Measurements from ENCODE around the gene ASB10. TPM values are rescaled to one million over a fixed set of nuclear protein-coding genes. Genes with fewer than 3 reads are reported as not detected.

Gene ASB10
- total RNA-seq, 3 donors from 2014 or later (not counting 1 experiment from before 2014, with no cell fraction given), result not detected

DNA sequence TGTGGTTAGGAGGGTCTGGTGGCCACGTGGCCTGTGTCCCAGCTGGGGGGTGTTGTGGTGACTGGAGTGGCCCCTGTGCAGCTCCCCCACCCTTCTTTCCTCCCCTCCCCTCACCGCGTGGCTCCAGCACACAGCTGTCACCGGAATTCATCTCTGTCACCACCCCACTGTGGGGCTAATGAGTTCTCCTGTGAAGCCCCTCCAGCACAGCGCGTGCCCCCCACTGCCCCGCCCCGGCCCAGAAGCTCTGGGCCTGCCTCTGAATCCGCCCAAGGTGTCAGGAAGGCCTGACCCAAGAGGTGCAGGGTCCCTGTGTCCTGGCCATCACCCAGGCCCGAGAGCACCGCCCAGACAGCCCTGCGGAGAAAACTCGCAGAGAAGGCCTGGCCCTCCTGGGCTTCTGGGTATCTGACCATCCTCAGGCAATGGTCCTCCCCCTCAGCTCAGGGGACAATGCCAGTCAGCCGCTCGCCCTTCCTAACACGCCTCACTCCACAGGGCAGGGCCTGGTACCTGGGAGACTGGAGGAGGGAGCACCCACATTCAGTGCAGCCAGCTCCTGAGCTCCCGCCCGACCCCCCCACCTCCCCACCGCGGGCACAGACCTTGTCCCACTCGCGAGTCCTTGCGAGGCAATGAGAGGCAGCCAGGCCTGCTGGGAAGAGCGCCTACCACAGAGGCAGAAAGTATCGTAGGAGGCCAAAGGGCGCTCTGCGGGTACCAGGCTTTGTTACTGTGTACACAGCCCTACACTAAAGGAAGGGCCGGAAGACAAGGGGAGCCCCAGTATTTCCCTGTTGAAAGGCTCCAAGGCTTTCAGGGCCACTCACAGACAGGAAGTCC is 57.7 kb downstream of the ASB10 start:
- ATAC-seq, result no peak
- intact Hi-C loops (cut with micrococcal nuclease), result no loop called here
- 91% methylated on average over 27 of the region's 28 CpGs for WGBS (ENCODE audit: insufficient coverage)
- no peak overlapping the region for H3K27ac Mint-ChIP-seq
- H3K4me1 Mint-ChIP-seq, result no peaks in the 10 kb centered on the region
- H3K27me3 Mint-ChIP-seq (ENCODE audit: low read depth in 2 of 2), result no peaks in the 10 kb centered on the region
- no peaks in the 10 kb centered on the region for H3K36me3 Mint-ChIP-seq
- no peaks in the 10 kb centered on the region for H3K4me1 ChIP-seq (ENCODE audit: control insufficient read depth, insufficient read depth, low read length)
- no peaks in the 10 kb centered on the region for H3K9me3 ChIP-seq (ENCODE audit: control insufficient read depth, insufficient read depth, low read length)
- no peak overlapping the region for H3K4me3 Mint-ChIP-seq
- no peak for DNase-seq
- H3K9me3 Mint-ChIP-seq, result no peaks in the 10 kb centered on the region
- TF ChIP-seq, protein P1, sequence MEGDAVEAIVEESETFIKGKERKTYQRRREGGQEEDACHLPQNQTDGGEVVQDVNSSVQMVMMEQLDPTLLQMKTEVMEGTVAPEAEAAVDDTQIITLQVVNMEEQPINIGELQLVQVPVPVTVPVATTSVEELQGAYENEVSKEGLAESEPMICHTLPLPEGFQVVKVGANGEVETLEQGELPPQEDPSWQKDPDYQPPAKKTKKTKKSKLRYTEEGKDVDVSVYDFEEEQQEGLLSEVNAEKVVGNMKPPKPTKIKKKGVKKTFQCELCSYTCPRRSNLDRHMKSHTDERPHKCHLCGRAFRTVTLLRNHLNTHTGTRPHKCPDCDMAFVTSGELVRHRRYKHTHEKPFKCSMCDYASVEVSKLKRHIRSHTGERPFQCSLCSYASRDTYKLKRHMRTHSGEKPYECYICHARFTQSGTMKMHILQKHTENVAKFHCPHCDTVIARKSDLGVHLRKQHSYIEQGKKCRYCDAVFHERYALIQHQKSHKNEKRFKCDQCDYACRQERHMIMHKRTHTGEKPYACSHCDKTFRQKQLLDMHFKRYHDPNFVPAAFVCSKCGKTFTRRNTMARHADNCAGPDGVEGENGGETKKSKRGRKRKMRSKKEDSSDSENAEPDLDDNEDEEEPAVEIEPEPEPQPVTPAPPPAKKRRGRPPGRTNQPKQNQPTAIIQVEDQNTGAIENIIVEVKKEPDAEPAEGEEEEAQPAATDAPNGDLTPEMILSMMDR (IDR thresholded peaks at IDR 0.05), result no peak
- H3K36me3 ChIP-seq (ENCODE audit: control insufficient read depth, insufficient read depth, low read length), result peaks cover 8% of the 10 kb centered on the region
- H3K4me3 ChIP-seq (ENCODE audit: low read length), result no peak overlapping the region
- H3K27me3 ChIP-seq (ENCODE audit: control insufficient read depth, insufficient read depth, low read length), result no peaks in the 10 kb centered on the region
- no peak overlapping the region for H3K27ac ChIP-seq (ENCODE audit: low read length)

DNA sequence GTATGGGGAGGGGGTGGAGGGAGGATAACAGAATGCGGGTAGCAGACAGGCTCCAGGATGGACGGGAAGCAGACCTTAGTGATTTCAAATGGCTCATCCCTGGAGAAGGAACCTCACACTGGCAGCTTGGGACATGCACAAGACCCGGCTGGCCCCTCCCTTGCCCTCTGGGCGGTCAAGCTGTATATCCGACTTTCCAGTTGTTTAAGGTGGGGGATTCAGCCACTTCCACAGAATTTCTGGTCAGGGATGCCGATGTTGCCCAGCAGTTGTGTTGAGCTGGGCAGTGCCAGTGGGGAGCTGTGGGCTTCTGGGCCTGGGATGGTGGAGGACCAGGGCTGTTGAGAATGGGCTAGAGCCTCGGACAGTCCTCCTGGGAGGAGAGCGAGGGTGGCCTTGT is 58.3 kb downstream of the ASB10 start:
- Histone ChIP-seq H3K36me3 (ENCODE audit: control insufficient read depth, insufficient read depth, low read length) (peaks cover 7% of the 10 kb centered on the region), H3K4me3 (ENCODE audit: low read length) (no peak overlapping the region), H3K27me3 (ENCODE audit: control insufficient read depth, insufficient read depth, low read length) (no peaks in the 10 kb centered on the region), H3K4me1 (ENCODE audit: control insufficient read depth, insufficient read depth, low read length) (no peaks in the 10 kb centered on the region), H3K9me3 (ENCODE audit: control insufficient read depth, insufficient read depth, low read length) (no peaks in the 10 kb centered on the region), H3K27ac (ENCODE audit: low read length) (no peak overlapping the region)
- intact Hi-C loops (cut with micrococcal nuclease), result no loop called here
- Mint-ChIP-seq H3K4me3 (no peak overlapping the region), H3K27me3 (ENCODE audit: low read depth in 2 of 2) (no peaks in the 10 kb centered on the region), H3K27ac (no peak overlapping the region), H3K9me3 (no peaks in the 10 kb centered on the region), H3K4me1 (no peaks in the 10 kb centered on the region), H3K36me3 (no peaks in the 10 kb centered on the region)
- 78% methylated on average over 7 of the region's 8 CpGs for WGBS (ENCODE audit: insufficient coverage)
- DNase-seq, result no peak
- TF ChIP-seq, protein P1 (IDR thresholded peaks at IDR 0.05), result no peak
- ATAC-seq, result no peak

DNA sequence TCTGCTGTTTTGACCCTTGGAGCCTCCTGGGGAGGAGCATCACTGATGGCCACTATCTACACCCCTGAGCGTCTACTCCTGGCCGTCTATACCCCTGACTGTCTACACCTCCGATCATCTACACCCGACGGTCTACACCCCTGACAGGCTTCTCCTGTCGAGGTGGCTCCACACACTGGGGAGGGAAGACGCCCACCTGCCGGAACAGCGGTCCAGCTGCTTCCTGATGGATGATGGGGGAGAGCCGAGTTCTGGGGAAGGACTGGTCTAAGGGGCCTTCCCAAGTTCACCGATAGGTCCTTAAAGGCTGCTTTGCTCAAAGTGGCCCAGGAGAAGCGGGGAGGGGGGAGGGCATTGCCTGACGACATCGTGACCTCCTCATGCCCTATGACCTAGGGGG is 58.9 kb downstream of the ASB10 start:
- H3K27ac Mint-ChIP-seq, result no peak overlapping the region
- H3K4me3 ChIP-seq (ENCODE audit: low read length), result no peak overlapping the region
- no peaks in the 10 kb centered on the region for H3K9me3 ChIP-seq (ENCODE audit: control insufficient read depth, insufficient read depth, low read length)
- intact Hi-C loops (cut with micrococcal nuclease), result no loop called here
- no peaks in the 10 kb centered on the region for H3K27me3 Mint-ChIP-seq (ENCODE audit: low read depth in 2 of 2)
- H3K4me1 Mint-ChIP-seq, result no peaks in the 10 kb centered on the region
- no peaks in the 10 kb centered on the region for H3K27me3 ChIP-seq (ENCODE audit: control insufficient read depth, insufficient read depth, low read length)
- no peaks in the 10 kb centered on the region for H3K9me3 Mint-ChIP-seq
- H3K36me3 ChIP-seq (ENCODE audit: control insufficient read depth, insufficient read depth, low read length), result peaks cover 7% of the 10 kb centered on the region
- no peak for DNase-seq
- no peak overlapping the region for H3K4me3 Mint-ChIP-seq
- TF ChIP-seq, protein P1 (IDR thresholded peaks at IDR 0.05), result no peak
- H3K4me1 ChIP-seq (ENCODE audit: control insufficient read depth, insufficient read depth, low read length), result no peaks in the 10 kb centered on the region
- H3K27ac ChIP-seq (ENCODE audit: low read length), result no peak overlapping the region
- ATAC-seq, result no peak
- H3K36me3 Mint-ChIP-seq, result no peaks in the 10 kb centered on the region
- WGBS (ENCODE audit: insufficient coverage), result 80% methylated on average over 14 of the region's 14 CpGs

Data from natural killer cell (primary cell).